KMS-11 (cell line): ENCODE data around the gene GPALPP1.

Experiments
- H2AFZ ChIP-seq: fragments of 200-600 bp; sonication (generic); 2 replicates; pipeline ENCODE4 v1.6.1; 2016; ENCODE audit warnings: antibody characterized with exemption, mixed run types, low read depth
- H3K27ac ChIP-seq: fragments of 200-600 bp; sonication (generic); 2 replicates; pipeline ENCODE4 v1.6.1; 2016; ENCODE audit warnings: mild to moderate bottlenecking, mixed run types
- H3K27me3 ChIP-seq: fragments of 200-600 bp; sonication (generic); 2 replicates; pipeline ENCODE4 v1.6.1; 2017; ENCODE audit warnings: mild to moderate bottlenecking, low read depth, mixed run types, moderate library complexity; ENCODE audit not compliant: insufficient read depth
- H3K36me3 ChIP-seq: fragments of 200-600 bp; sonication (generic); 2 replicates; pipeline ENCODE4 v1.6.1; 2017; ENCODE audit warnings: mild to moderate bottlenecking, mixed run types; ENCODE audit not compliant: insufficient read depth
- H3K4me1 ChIP-seq: fragments of 200-600 bp; sonication (generic); 2 replicates; pipeline ENCODE4 v1.6.1; 2016; ENCODE audit warnings: mild to moderate bottlenecking, low read depth, mixed run types; ENCODE audit not compliant: poor library complexity, severe bottlenecking
- H3K4me2 ChIP-seq: fragments of 200-600 bp; sonication (generic); 2 replicates; pipeline ENCODE4 v1.7.0; 2016; ENCODE audit warnings: mild to moderate bottlenecking, mixed run types
- H3K4me3 ChIP-seq: fragments of 200-600 bp; sonication (generic); IDR thresholded peaks from 2 replicates; pipeline ENCODE4 v1.6.1; 2017; ENCODE audit warnings: low read depth, low read length, mixed read lengths; ENCODE audit not compliant: insufficient read depth
- H3K79me2 ChIP-seq: fragments of 200-600 bp; sonication (generic); 2 replicates; pipeline ENCODE4 v1.6.1; 2016; ENCODE audit warnings: low read depth, mixed run types; ENCODE audit not compliant: insufficient read depth
- H3K9ac ChIP-seq: fragments of 200-600 bp; sonication (generic); 2 replicates; pipeline ENCODE4 v1.6.1; 2016; ENCODE audit warnings: mild to moderate bottlenecking, mixed run types
- H4K20me1 ChIP-seq: fragments of 200-600 bp; sonication (generic); 2 replicates; pipeline ENCODE4 v1.6.1; 2016; ENCODE audit warnings: mild to moderate bottlenecking, mixed run types; ENCODE audit not compliant: insufficient read depth
- TF ChIP-seq, protein P1 (sequence below): fragments of 200-600 bp; sonication (generic); conservative IDR thresholded peaks from 2 replicates; pipeline ENCODE4 v1.6.1; 2017; ENCODE audit warnings: low read depth, mild to moderate bottlenecking, antibody characterized with exemption, low read length, moderate library complexity, mixed read lengths

GPALPP1 gene

DNA sequence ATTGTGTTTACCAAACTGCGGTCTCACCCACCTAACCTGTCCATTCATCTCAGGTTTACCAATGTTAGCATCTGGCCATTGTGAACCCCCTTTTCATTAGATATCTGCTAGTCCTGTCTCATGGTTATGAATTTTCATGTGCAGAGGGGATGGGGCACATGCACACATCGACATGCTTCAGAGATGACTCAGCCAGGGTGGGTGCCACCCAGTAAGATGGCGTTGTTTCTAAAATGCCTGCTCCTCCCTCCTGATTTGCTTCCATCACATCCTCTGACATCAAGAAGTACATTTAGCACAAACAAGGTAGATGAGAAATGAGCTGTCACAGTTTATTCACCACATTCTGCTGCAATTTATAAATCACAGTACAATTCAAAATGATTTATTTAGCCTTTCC, 51.3 kb downstream of the GPALPP1 start:
- Histone ChIP-seq H2AFZ (no peak overlapping the region), H3K27ac (no peak overlapping the region), H3K4me3 (no peak overlapping the region), H3K4me2 (no peak overlapping the region), H4K20me1 (no peaks in the 10 kb centered on the region), H3K36me3 (no peaks in the 10 kb centered on the region), H3K27me3 (no peaks in the 10 kb centered on the region), H3K9ac (no peak overlapping the region), H3K79me2 (no peaks in the 10 kb centered on the region), H3K4me1 (no peaks in the 10 kb centered on the region)
- TF ChIP-seq, protein P1, sequence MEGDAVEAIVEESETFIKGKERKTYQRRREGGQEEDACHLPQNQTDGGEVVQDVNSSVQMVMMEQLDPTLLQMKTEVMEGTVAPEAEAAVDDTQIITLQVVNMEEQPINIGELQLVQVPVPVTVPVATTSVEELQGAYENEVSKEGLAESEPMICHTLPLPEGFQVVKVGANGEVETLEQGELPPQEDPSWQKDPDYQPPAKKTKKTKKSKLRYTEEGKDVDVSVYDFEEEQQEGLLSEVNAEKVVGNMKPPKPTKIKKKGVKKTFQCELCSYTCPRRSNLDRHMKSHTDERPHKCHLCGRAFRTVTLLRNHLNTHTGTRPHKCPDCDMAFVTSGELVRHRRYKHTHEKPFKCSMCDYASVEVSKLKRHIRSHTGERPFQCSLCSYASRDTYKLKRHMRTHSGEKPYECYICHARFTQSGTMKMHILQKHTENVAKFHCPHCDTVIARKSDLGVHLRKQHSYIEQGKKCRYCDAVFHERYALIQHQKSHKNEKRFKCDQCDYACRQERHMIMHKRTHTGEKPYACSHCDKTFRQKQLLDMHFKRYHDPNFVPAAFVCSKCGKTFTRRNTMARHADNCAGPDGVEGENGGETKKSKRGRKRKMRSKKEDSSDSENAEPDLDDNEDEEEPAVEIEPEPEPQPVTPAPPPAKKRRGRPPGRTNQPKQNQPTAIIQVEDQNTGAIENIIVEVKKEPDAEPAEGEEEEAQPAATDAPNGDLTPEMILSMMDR: no peak

DNA sequence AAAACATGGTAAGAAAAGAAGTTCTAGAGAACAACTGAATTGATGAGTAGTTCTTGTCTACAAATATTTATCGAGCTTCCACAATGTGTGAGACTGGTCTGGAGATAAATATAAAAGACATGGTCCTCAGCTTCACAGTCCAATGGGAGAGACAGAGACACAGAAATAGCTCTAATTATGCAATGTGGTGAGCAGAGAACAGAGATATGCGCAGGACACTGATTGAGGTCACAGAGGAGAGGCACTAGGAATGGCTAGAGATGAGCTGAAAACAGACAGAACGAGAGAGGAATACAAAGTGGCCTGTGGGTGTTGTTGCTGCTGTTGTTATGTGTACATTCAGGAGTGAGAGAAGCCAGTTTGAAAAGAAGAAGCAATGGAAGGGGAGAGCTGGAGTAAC, 53.2 kb downstream of the GPALPP1 start:
- Histone ChIP-seq H3K27me3 (no peaks in the 10 kb centered on the region), H3K4me1 (no peaks in the 10 kb centered on the region), H2AFZ (no peak overlapping the region), H3K79me2 (no peaks in the 10 kb centered on the region), H3K4me2 (no peak overlapping the region), H3K9ac (no peak overlapping the region), H3K27ac (no peak overlapping the region), H3K36me3 (no peaks in the 10 kb centered on the region), H3K4me3 (no peak overlapping the region), H4K20me1 (no peaks in the 10 kb centered on the region)
- TF ChIP-seq, protein P1: no peak

DNA sequence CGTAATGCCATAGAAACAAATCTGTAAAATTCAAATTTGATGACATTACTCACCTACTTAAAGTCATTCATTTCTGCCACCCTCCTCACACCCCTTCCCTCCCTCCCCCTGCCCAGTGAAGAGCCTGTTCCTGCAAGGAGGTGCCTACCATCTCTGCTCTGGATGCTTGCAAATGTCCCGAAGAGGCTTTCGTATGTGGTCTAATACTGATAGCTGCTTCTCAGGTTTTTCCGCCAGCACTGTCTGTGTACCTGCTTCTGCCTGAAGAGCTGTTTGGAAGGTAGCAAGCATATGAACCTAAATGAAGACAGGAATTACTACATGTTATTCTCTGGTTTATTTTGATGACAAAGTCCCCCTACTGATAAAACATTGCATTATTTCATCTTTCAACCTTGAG, 57.1 kb downstream of the GPALPP1 start:
- H3K27me3 ChIP-seq: no peaks in the 10 kb centered on the region
- H3K27ac ChIP-seq: no peak overlapping the region
- no peaks in the 10 kb centered on the region for H3K4me1 ChIP-seq
- H2AFZ ChIP-seq: no peak overlapping the region
- H3K79me2 ChIP-seq: no peaks in the 10 kb centered on the region
- H3K4me2 ChIP-seq: no peak overlapping the region
- H3K9ac ChIP-seq: no peak overlapping the region
- no peak overlapping the region for H3K4me3 ChIP-seq
- H4K20me1 ChIP-seq: no peaks in the 10 kb centered on the region
- TF ChIP-seq, protein P1: no peak
- no peaks in the 10 kb centered on the region for H3K36me3 ChIP-seq

DNA sequence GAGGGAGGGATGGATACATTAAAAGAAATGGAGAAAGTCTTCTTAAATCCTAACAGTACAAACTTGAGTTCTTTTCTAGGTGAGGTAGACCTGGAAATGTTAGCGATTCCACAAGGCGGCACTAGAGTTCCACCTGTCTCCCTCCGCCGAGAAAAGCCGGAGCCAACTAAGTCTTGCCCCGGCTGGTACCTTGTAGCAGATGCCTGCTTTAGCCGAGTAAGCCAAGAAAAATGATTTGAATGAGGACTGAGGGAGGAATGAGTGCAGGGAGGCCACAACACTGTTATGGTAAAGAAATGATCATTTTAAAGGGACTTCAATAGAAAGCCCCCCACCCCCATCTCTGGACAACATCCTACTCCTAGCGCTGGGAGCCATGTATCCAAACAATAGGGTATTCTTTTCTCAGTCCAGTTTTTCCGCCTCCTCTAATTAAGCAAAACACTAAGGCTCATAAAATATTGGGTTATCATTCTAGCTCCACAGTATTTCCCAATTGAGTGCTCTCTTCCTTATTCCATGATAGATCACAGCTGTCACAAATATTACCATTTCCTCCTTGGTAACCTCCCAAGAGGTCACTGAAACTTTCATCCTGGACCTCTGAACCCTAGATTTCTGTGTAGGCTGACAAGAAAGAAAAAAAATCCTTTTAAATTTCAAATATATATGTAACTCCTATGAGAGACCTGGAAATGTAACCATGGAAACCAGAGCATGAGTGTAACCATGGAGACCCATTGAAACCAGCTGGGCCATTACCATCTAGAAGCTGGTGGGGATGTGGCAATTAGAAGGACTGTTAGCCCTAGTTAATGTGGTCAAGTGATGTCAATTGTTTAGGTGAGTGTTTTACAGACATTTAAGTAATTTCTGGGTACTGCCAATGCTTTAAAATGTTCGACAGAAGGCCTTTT, 58.3 kb downstream of the GPALPP1 start:
- H4K20me1 ChIP-seq: no peaks in the 10 kb centered on the region
- H3K36me3 ChIP-seq: no peaks in the 10 kb centered on the region
- H3K4me2 ChIP-seq: no peak overlapping the region
- no peak overlapping the region for H2AFZ ChIP-seq
- no peaks in the 10 kb centered on the region for H3K27me3 ChIP-seq
- TF ChIP-seq, protein P1: peak; percentile 76
- H3K27ac ChIP-seq: no peak overlapping the region
- H3K9ac ChIP-seq: no peak overlapping the region
- H3K4me1 ChIP-seq: no peaks in the 10 kb centered on the region
- no peaks in the 10 kb centered on the region for H3K79me2 ChIP-seq
- H3K4me3 ChIP-seq: no peak overlapping the region
